CD4-positive, alpha-beta T cell (primary cell): ENCODE results near the gene GNG4. TPM values are rescaled to one million over a fixed set of nuclear protein-coding genes. Genes with fewer than 3 reads are reported as not detected.

ENCODE experiments used
- ATAC-seq: fragments of 200-7000 bp; cut with Tn5 transposase; one replicate; pipeline ENCODE4 v1.10.0; 2022; ENCODE audit warnings: mild to moderate bottlenecking; ENCODE audit not compliant: poor library complexity
- CTCF ChIA-PET: fragments of 350-600 bp; sonication (Branson Sonifier 250); formaldehyde crosslinking; loops from one replicate; lab custom pipeline; 2021; ENCODE audit warnings: antibody characterized with exemption, inconsistent platforms; lab: Charles Lee
- POLR2A ChIA-PET: fragments of 350-600 bp; sonication (Branson Sonifier 250); formaldehyde crosslinking; loops from one replicate; lab custom pipeline; 2021; ENCODE audit warnings: antibody characterized with exemption, inconsistent platforms; lab: Charles Lee
- DNase-seq, 14 experiments: peaks; one replicate each; pipeline ENCODE4 v3.0.0-alpha.2; 2013 to 2020; ENCODE audit warnings: mixed read lengths in 2 of 14
- H3K27ac ChIP-seq, 2 donors: one replicate each; pipeline versions ENCODE4 v1.5.1 to v1.7.0; 2013; ENCODE audit warnings: low read length in 2 of 2, low read depth in 1 of 2, mild to moderate bottlenecking in 1 of 2
- H3K27me3 ChIP-seq, 2 experiments: 1 replicate in 1 of 2; 2 replicates in 1 of 2; pipeline versions ENCODE4 v1.6.1 to v1.7.0; 2013; ENCODE audit warnings: low read length in 2 of 2, control low read depth in 1 of 2, mild to moderate bottlenecking in 1 of 2, moderate library complexity in 1 of 2; ENCODE audit not compliant: insufficient read depth in 2 of 2, control insufficient read depth in 1 of 2
- H3K36me3 ChIP-seq: one replicate; pipeline ENCODE4 v1.6.1; 2013; ENCODE audit warnings: low read length, control low read depth; ENCODE audit not compliant: insufficient read depth
- H3K4me1 ChIP-seq: one replicate; pipeline ENCODE4 v1.6.1; 2013; ENCODE audit warnings: low read length, control low read depth; ENCODE audit not compliant: insufficient read depth
- H3K4me3 ChIP-seq: one replicate; pipeline ENCODE4 v1.5.1; 2013; ENCODE audit warnings: mild to moderate bottlenecking, low read length, moderate library complexity
- H3K9me3 ChIP-seq, 2 experiments: 1 replicate in 1 of 2; 2 replicates in 1 of 2; pipeline versions ENCODE4 v1.6.1 to v1.7.0; 2013; ENCODE audit warnings: low read length in 2 of 2, mild to moderate bottlenecking in 2 of 2, control low read depth in 1 of 2, moderate library complexity in 1 of 2; ENCODE audit not compliant: control insufficient read depth in 1 of 2, insufficient read depth in 1 of 2
- H3K27ac Mint-ChIP-seq: one replicate; pipeline ENCODE4 v1.8.0; 2020; ENCODE audit warnings: mixed read lengths
- H3K27me3 Mint-ChIP-seq: one replicate; pipeline ENCODE4 v1.8.0; 2021; ENCODE audit warnings: mixed read lengths
- H3K36me3 Mint-ChIP-seq: one replicate; pipeline ENCODE4 v1.8.0; 2021; ENCODE audit warnings: low read depth, mixed read lengths
- H3K4me1 Mint-ChIP-seq: one replicate; pipeline ENCODE4 v1.8.0; 2021; ENCODE audit warnings: low read depth, mixed read lengths
- H3K4me3 Mint-ChIP-seq: one replicate; pipeline ENCODE4 v1.8.0; 2020; ENCODE audit warnings: mild to moderate bottlenecking, mixed read lengths
- H3K9me3 Mint-ChIP-seq: one replicate; pipeline ENCODE4 v1.8.0; 2020; ENCODE audit warnings: mixed read lengths
- intact Hi-C, 2 experiments: fragments of 100-400 bp; cut with DNase I in 1 of 2; cut with micrococcal nuclease in 1 of 2; formaldehyde crosslinking; loops; one replicate each; pipeline versions ENCODE4 v1.15.1 to v1.9.0; 2023 to 2025; cut with DNase I, micrococcal nuclease
- polyA plus RNA-seq, 2 donors: library from polyadenylated mRNA; unstranded; fragments of 120-200 nt; gene quantifications; one replicate each; pipeline ENCODE4 v1.2.1, GENCODE V29; 2013
- total RNA-seq, 174 experiments: library from RNA in 2 of 174; stranded (reverse) in 2 of 174; gene quantifications; one replicate each; pipeline ENCODE4 v1.2.3 and lab custom pipeline; 2021 to 2026
- TF ChIP-seq, protein P1 (sequence below): fragments of 200-600 bp; IDR thresholded peaks from one replicate; pipeline ENCODE4 v1.8.0; 2022; ENCODE audit warnings: antibody characterized with exemption, mild to moderate bottlenecking

GNG4 gene
- total RNA-seq (not detected), total RNA-seq (lab: John Stamatoyannopoulos, UW) (0 to 7.6 (median 0.89) reads per million in 172 experiments)
- 0.10 TPM for polyA plus RNA-seq (2013, experiment 1 of 2)
- polyA plus RNA-seq (2013, experiment 2 of 2), result 0.05 TPM

DNA sequence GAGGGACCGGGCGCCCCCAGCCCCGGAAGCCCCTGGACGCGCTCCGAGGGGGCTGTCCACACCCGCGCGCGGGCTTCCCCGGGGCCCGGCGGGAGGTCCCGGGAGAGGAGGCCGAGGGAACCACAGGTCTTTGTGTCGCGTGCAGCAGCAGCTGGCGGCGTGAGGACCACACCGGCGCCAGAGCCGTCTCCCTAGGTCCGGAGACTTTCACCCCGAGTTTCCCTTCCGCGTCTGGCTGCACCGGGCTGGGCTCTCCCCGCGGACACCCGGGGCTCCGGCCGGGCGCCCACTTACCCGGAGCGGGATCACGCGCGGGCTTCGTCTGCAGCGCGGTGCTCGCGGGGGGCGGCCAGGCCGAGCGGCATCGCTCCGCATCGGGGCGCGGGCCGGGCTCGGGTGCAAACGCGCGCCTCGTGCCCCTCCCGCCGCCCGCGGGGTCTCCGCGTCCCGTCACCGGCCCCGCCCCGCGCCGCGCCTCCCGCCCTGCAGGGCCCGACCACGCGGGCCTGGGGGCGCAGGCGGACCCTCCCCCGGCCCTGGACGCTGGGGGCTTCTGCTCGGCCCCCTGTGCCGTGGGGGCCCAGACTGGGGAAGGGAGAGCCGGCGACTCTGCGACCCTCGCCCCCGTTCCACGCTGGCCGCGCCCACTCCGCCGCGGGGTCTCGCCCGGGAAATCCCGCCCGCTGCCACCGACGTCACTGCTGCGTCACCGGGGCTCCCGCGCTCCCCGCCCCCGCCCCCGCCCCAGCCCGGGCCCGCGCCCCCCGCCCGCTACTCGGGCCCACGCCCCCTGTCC, at the start of gene GNG4:
GNG4 (minus strand) TSS at position 417 of the 796 bp plus-strand sequence. CDS start 65,946 bp downstream, outside the sequence.
- peak within 1 kb of the TSS; percentile 70 for H3K27ac Mint-ChIP-seq
- no peak within 1 kb of the TSS for H3K27ac ChIP-seq
- ATAC-seq, result peak; percentile 33
- H3K9me3 Mint-ChIP-seq, result peaks cover 8% of the 10 kb centered on the region
- intact Hi-C loops, result no loop called here
- H3K4me1 ChIP-seq, result peaks cover 23% of the 10 kb centered on the region
- H3K4me3 ChIP-seq, result peak within 1 kb of the TSS; percentile 34
- peaks cover 73% of the 10 kb centered on the region for H3K27me3 Mint-ChIP-seq
- H3K9me3 ChIP-seq, result peaks cover 0 to 7% of the 10 kb centered on the region in 2 experiments
- H3K4me3 Mint-ChIP-seq, result peak within 1 kb of the TSS; percentile 94
- H3K27me3 ChIP-seq, result peaks cover 29 to 31% of the 10 kb centered on the region in 2 experiments
- TF ChIP-seq, protein P1, sequence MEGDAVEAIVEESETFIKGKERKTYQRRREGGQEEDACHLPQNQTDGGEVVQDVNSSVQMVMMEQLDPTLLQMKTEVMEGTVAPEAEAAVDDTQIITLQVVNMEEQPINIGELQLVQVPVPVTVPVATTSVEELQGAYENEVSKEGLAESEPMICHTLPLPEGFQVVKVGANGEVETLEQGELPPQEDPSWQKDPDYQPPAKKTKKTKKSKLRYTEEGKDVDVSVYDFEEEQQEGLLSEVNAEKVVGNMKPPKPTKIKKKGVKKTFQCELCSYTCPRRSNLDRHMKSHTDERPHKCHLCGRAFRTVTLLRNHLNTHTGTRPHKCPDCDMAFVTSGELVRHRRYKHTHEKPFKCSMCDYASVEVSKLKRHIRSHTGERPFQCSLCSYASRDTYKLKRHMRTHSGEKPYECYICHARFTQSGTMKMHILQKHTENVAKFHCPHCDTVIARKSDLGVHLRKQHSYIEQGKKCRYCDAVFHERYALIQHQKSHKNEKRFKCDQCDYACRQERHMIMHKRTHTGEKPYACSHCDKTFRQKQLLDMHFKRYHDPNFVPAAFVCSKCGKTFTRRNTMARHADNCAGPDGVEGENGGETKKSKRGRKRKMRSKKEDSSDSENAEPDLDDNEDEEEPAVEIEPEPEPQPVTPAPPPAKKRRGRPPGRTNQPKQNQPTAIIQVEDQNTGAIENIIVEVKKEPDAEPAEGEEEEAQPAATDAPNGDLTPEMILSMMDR, result no peak
- CTCF ChIA-PET, result no interaction called here
- H3K4me1 Mint-ChIP-seq, result peaks cover 15% of the 10 kb centered on the region
- POLR2A ChIA-PET, result interaction anchor here (1.1 kb wide), 1 partner anchor 8 kb away, joined by 5 read pairs; no protein-coding TSS in a partner anchor
- H3K36me3 Mint-ChIP-seq, result no peaks in the 10 kb centered on the region
- H3K36me3 ChIP-seq, result no peaks in the 10 kb centered on the region
- DNase-seq, result peak in 5 of 14 experiments; percentile 14 to 67 (median 36)

DNA sequence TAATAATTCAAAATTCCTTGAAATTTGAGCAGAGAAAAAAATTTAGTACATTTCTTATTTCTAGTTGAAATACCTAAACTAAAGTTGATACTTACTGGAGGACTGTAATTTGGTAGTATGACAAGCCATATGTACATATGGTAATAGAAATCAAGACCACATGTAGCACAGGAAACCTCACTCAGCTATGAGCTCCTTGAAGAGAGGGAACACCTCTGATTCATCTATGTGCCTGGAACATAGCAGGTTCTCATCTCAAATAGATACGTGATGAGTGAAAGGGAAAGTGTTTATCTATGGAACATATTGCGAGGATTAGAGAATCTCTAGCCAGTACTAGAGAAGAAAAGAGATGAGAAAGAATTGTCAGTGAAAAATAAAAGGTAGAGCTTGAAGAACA, 47.9 kb upstream of the GNG4 start:
- peak in 1 of 14 experiments; percentile 52 for DNase-seq
- no peaks in the 10 kb centered on the region for H3K9me3 Mint-ChIP-seq
- peaks cover 88% of the 10 kb centered on the region for H3K36me3 Mint-ChIP-seq
- H3K36me3 ChIP-seq, result peaks cover 47% of the 10 kb centered on the region
- no peak overlapping the region for H3K27ac ChIP-seq
- no peaks in the 10 kb centered on the region for H3K4me1 Mint-ChIP-seq
- ATAC-seq, result no peak
- H3K4me1 ChIP-seq, result no peaks in the 10 kb centered on the region
- no peak overlapping the region for H3K4me3 Mint-ChIP-seq
- CTCF ChIA-PET, result interaction anchor here (0.5 kb wide), 1 partner anchor 1937 kb away, joined by 3 read pairs; no protein-coding TSS in a partner anchor
- no peak overlapping the region for H3K27ac Mint-ChIP-seq
- no peaks in the 10 kb centered on the region for H3K27me3 ChIP-seq
- no peaks in the 10 kb centered on the region for H3K9me3 ChIP-seq
- TF ChIP-seq, protein P1, result no peak
- intact Hi-C loops, result no loop called here
- no peak overlapping the region for H3K4me3 ChIP-seq
- POLR2A ChIA-PET, result no interaction called here
- no peaks in the 10 kb centered on the region for H3K27me3 Mint-ChIP-seq

DNA sequence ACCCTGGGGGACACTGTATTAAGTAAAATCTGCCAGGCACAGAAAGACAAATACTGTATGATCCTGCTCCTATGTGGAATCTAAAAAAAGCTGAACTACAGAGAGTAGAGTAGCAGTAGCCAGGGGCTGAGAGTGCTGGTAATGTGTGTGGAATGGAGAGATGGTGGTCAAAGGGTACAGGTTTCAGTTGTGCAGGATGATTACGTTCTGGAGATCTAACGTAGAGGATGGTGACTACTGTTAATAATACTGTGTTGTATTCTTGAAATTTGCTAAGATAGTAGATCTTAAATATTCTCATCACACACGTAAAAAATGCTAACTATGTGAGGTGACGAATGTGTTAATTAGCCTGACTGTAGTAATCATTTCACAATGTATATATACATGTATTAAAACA, 39.8 kb upstream of the GNG4 start:
- Histone ChIP-seq H3K9me3 (no peaks in the 10 kb centered on the region), H3K4me3 (no peak overlapping the region), H3K36me3 (peaks cover 23% of the 10 kb centered on the region), H3K4me1 (no peaks in the 10 kb centered on the region), H3K27me3 (no peaks in the 10 kb centered on the region), H3K27ac (no peak overlapping the region)
- intact Hi-C loops, result no loop called here
- Mint-ChIP-seq H3K27ac (no peak overlapping the region), H3K4me1 (no peaks in the 10 kb centered on the region), H3K4me3 (no peak overlapping the region), H3K9me3 (no peaks in the 10 kb centered on the region), H3K36me3 (peaks cover 68% of the 10 kb centered on the region), H3K27me3 (no peaks in the 10 kb centered on the region)
- POLR2A ChIA-PET, result no interaction called here
- DNase-seq, result no peak
- no peak for ATAC-seq
- TF ChIP-seq, protein P1, result no peak
- CTCF ChIA-PET, result no interaction called here
